Activated CD4-positive, alpha-beta T cell treated with anti-CD3 and anti-CD28 coated beads for 24 hours (primary cell): ENCODE results near the gene ONECUT3.

ENCODE experiments used
- DNase-seq, 2 donors: peaks; one replicate each; pipeline ENCODE4 v3.0.0-alpha.2; 2020; ENCODE audit warnings: low read depth in 2 of 2

ONECUT3 gene

DNA sequence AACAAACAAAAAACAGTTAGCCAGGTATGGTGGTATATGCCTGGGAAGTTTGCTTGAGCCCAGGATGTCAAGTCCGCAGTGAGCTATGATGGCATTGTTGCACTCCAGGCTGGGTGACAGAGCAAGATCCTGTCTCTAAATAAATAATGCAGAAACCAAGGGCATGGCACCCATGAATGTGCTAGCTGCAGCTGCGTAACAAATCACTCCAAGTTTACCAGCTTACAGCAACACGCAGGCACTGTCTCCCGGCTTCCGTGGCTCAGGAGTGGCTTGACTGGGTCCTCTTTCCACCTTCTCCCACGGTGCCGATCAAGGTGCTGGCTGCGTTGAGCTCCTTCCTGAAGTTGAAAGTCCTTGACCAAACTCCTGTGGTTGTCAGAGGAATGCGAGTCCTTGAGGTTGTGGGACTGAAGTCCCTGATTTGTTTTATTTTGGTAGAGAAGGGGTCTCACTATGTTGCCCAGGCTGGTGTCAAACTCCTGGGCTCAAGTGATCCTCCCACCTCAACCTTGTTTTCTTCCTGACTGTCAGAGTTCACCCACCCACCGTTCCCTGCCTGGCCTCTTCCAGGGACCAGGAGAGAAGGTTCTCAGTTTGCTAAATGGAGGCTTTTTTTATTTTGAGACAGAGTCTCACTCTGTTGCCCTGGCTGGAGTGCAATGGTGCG is 13.2 kb upstream of the ONECUT3 start:
- no peak for DNase-seq

DNA sequence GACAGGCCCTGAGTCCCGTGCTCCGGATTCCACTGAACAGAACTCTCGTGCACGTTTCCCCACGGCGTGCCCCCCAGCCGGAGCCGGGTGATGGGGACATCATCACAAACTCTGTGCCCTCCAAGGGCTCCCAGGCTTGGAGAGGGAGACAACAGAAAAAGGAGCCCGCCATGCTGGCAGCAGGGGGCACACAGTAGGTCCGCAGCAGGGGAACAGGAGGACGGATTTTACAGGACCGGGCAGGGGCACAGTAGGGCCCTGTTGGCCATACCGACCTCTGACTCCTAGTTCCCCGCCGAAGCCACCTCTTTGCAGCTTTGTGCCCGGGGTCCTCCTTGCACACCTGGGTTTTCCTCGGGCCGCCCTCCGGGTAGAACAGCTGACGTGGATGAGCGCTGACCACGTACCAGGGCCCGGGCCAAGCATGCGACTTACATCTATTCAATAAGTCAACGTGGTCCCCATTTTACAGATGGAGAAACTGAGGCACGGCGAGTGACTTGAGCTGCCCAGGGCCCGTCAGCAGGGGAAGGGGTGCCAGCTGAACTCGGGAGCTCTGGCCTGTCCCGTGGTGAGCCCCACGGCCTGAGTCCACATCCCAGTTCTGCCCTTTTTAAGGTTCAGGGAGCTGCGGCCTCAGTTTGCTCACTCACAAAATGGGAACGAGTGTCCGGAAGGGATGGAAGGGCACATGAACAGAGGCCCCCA is 10.2 kb upstream of the ONECUT3 start:
- DNase-seq = no peak

- no peak for DNase-seq
Measured at GRCh38 chr19:1744133-1744665, 9.1 kb upstream of the ONECUT3 start.

- DNase-seq = no peak
Measured at GRCh38 chr19:1744822-1745563, 8.3 kb upstream of the ONECUT3 start.

DNA sequence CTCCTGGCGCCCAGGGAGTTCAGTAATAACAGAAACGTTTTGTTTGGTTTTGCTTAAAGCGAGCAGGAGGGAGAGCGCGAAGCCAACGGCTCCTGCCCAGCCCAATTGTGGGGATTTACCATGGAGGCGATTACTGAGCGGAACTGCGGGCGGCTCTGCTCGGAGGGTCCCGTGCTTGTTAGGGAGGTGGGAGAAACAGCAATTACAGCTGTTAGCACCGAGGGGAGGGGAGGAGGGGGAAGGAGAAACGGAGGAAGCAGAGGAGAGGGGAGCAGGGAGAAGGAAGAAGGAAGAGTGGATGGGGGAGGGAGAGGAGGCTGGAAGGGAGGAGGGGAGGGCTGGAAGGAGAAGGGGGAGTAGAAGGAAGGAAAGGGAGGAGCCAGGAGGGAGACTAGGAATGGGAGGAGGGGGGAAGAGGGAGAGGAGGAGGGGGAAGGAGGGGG is 7.7 kb upstream of the ONECUT3 start:
- no peak for DNase-seq

- no peak for DNase-seq
Measured at GRCh38 chr19:1746401-1747284, 6.7 kb upstream of the ONECUT3 start.

DNA sequence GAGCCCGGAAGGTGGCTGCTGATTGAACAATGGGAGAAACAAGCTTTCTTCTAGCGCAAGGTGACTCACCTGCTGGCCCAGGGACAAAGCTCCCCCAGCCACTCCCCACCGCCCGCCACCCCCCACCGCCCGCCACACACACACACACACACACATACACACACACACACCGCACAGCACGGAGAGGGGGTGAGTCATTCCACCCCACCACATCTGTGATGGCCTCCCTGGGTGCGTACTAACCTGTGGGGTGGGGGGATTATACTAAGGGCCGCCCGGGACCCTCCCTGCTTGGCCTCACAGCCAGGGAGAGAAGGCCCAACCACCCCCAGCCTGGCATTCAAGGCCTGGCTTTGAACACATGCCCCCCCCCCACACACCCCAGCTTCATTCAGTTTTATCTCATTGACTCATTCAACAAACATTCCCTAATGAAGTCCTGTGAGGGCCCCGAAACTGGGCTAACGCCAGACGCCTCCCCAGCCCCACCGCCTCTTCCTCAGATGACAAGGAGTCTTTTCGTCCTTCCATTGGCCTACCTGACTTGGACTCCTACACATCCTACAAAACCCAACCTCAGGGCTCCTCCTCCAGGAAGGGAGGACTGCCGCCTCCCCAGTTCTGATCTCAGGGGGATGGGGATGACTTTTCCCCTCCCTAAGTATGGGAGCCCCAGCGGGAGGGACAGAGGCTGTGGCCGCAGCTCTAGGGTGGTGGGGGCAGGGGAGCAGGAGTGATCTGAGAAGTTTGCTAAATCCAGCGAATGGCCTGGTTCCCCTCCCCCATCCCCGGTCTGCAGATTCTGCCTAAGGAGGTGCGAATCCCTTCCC is 5.8 kb upstream of the ONECUT3 start:
- DNase-seq = no peak

GRCh38 chr19:1748115-1748872 is 5.0 kb upstream of the ONECUT3 start:
- no peak for DNase-seq

GRCh38 chr19:1748873-1749341 is 4.4 kb upstream of the ONECUT3 start:
- no peak for DNase-seq

GRCh38 chr19:1749373-1750342 is 3.6 kb upstream of the ONECUT3 start:
- DNase-seq = no peak

- no peak for DNase-seq
Measured at GRCh38 chr19:1750343-1751021, 2.8 kb upstream of the ONECUT3 start.

DNA sequence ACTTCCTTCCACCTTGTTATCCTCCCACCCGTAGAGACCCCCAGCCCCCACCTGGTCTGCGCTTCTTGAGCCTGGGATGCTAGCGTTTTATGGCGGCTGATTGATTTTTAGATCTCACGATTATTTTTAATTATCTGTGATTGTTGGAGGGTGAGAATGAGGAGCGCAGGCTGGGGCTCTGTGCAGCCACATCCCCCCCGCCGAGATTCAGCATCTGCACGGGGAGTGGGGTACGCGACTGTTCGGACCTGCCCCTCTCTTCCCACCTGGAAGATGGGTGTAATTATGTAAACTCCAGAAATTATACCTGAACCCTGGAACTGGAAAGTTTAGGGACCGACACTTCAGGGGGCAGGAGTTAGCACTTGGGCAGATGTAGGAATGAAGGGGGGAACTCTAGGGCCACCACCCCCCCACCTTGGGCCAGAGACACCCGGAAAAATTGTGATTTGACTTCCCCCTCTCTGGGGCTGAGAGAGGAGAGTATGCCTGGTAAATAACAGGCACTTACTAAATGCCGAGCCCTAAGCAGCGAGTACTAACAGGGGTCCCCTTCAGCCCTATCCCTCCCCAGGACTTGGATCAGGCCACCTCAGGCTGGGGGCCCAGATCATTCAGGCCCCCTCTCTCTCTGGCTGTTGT is 1.8 kb upstream of the ONECUT3 start:
- DNase-seq = no peak

DNA sequence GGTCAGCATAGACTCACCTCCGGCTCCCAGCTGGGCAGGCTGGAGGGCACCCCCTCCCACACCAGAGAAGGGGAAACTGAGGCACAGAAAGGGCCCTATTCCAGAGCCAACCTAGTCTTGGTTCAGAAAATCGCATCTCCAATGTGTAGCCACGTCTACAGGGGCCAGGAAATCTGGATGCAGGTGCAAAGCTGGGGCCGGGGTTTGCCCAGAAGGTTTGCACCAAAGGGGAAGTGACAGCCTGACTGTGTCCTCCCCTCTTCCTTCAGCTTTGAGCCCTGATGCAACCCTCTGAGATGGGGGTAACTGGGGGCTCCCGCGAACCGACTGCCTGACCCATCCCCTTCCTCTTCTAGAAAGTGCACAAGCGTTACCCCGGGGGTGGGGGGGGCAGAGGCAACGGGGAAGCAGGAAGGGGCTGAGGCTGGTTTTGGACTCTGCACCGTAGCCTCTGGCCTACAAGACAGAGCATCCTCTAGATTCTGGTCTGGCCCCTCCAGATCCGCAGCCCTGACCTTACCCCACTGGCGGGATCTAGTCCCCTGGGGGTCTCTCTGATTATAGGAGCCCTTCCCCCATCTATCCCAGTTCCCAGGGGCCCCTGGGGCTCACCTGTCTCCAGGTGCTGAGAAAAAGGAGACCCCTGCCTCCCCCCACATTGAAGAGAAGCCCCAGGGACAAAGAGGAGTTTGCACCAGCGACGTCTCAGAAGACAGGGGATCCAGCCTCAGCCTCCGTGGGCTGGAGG is 1.1 kb upstream of the ONECUT3 start:
- DNase-seq = no peak

GRCh38 chr19:1754018-1754635 is 821 bp downstream of the ONECUT3 start:
- no peak for DNase-seq

GRCh38 chr19:1754636-1755466 is 1.5 kb downstream of the ONECUT3 start:
- no peak for DNase-seq
